Prostate gland (tissue), 2 donors: ENCODE data around the gene RABGEF1.

ENCODE experiments used
- POLR2AphosphoS5 ChIP-seq: sonication (generic); formaldehyde crosslinking; IDR thresholded peaks from one replicate; pipeline ENCODE4 v1.6.1; 2017; ENCODE audit warnings: antibody characterized with exemption
- TF ChIP-seq, protein P1 (sequence below), 4 experiments: fragments of 200-600 bp in 2 of 4; fragments of 450-650 bp in 2 of 4; sonication (generic) in 2 of 4; IDR thresholded peaks; 1 replicate in 3 of 4; 2 replicates in 1 of 4; pipeline ENCODE4 v1.5.1; 2016 to 2019; ENCODE audit warnings: antibody characterized with exemption in 4 of 4, mild to moderate bottlenecking in 2 of 4, moderate library complexity in 2 of 4

DNA sequence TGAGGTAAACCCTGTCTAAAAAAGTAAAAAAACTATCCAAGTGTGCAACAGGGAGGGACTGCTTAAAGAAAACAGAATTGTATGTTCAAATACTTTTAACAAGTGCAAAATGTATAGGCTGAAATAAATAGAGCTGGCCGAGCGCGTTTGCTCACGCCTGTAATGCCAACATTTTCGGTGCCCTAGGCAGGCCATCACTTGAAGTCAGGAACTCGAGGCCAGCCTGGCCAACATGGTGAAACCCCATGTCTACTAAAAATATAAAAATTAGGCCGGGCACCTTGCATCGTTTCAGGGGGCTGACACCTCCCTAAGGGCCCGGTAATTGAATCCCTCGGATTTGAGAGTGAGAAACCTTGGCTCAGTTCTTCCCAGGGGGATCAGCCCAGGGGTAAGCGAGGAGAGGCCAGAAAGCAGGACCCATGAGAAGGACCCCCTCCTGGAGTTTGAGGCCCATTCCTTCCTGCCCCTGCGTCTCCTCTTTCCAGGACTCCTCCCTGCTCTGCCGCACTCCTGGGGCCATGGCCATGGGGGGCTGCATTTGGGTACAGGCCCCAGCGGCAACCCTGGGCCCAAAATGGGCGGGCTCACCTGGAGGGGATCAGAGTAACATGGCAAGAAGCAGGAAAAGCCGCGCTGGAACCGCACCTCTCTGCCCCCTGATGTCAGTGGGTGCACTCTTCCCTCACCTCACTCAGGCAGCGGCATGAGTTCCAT is 105.0 kb downstream of the RABGEF1 start:
- TF ChIP-seq POLR2AphosphoS5 = no peak
- TF ChIP-seq, protein P1, sequence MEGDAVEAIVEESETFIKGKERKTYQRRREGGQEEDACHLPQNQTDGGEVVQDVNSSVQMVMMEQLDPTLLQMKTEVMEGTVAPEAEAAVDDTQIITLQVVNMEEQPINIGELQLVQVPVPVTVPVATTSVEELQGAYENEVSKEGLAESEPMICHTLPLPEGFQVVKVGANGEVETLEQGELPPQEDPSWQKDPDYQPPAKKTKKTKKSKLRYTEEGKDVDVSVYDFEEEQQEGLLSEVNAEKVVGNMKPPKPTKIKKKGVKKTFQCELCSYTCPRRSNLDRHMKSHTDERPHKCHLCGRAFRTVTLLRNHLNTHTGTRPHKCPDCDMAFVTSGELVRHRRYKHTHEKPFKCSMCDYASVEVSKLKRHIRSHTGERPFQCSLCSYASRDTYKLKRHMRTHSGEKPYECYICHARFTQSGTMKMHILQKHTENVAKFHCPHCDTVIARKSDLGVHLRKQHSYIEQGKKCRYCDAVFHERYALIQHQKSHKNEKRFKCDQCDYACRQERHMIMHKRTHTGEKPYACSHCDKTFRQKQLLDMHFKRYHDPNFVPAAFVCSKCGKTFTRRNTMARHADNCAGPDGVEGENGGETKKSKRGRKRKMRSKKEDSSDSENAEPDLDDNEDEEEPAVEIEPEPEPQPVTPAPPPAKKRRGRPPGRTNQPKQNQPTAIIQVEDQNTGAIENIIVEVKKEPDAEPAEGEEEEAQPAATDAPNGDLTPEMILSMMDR (IDR thresholded peaks at IDR 0.05) = no peak
